ENCODE data around the gene LEMD1.

The LEMD1 gene

GRCh38 chr1:205376739-205377138 is 45.1 kb downstream of the LEMD1 start:
- H3K27me3 ChIP-seq (ENCODE audit: insufficient read depth, low read length), result no peaks in the 10 kb centered on the region
- no peaks in the 10 kb centered on the region for H3K79me1 ChIP-seq (ENCODE audit: low read length)
- no peak overlapping the region for H3K27ac ChIP-seq (ENCODE audit: low read depth, low read length)
- no peaks in the 10 kb centered on the region for H3K9me3 ChIP-seq (ENCODE audit: insufficient read depth, low read depth, low read length)
- H3K4me3 ChIP-seq (ENCODE audit: low read depth, low read length), result no peak overlapping the region
- no peak overlapping the region for H2AFZ ChIP-seq (ENCODE audit: insufficient read depth, low read length, poor library complexity)
- DNase-seq, result no peak
- H4K91ac ChIP-seq (ENCODE audit: low read depth, low read length), result no peak overlapping the region
- H3K9ac ChIP-seq (ENCODE audit: low read length), result no peak overlapping the region
- H2BK120ac ChIP-seq (ENCODE audit: insufficient read depth, low read length, poor library complexity), result no peak overlapping the region
- no peak overlapping the region for H3K14ac ChIP-seq (ENCODE audit: low read length)
- no peak overlapping the region for H2BK12ac ChIP-seq (ENCODE audit: low read length)
- H3K18ac ChIP-seq (ENCODE audit: low read length), result no peak overlapping the region
- H4K12ac ChIP-seq (ENCODE audit: low read depth, low read length), result no peak overlapping the region
- H3K79me2 ChIP-seq (ENCODE audit: control insufficient read depth, insufficient read depth, low read length, poor library complexity), result no peaks in the 10 kb centered on the region
- H2AK5ac ChIP-seq (ENCODE audit: low read length), result no peak overlapping the region
- H4K8ac ChIP-seq (ENCODE audit: low read depth, low read length), result no peak overlapping the region
- WGBS (ENCODE audit: extremely low coverage, insufficient coverage, insufficient read length), result no CpG with 5 or more reads among the region's 4 CpGs
- no peaks in the 10 kb centered on the region for H3K36me3 ChIP-seq (ENCODE audit: control insufficient read depth in 1 of 2, insufficient read depth in 2 of 2, low read length in 2 of 2)
- no peak overlapping the region for H3K23ac ChIP-seq (ENCODE audit: low read length)
- H3K4ac ChIP-seq (ENCODE audit: low read depth, low read length), result no peak overlapping the region
- no peak overlapping the region for H2BK5ac ChIP-seq (ENCODE audit: low read depth, low read length, poor library complexity)
- no peak overlapping the region for H3K4me2 ChIP-seq (ENCODE audit: low read length)
- peaks cover 4 to 13% of the 10 kb centered on the region in 2 experiments for H3K4me1 ChIP-seq (ENCODE audit: control insufficient read depth in 1 of 2, insufficient read depth in 2 of 2, low read length in 2 of 2)

GRCh38 chr1:205375835-205376545 is 45.9 kb downstream of the LEMD1 start:
- Histone ChIP-seq H2BK5ac (ENCODE audit: low read depth, low read length, poor library complexity) (no peak overlapping the region), H3K9ac (ENCODE audit: low read length) (no peak overlapping the region), H3K36me3 (ENCODE audit: control insufficient read depth in 1 of 2, insufficient read depth in 2 of 2, low read length in 2 of 2) (no peaks in the 10 kb centered on the region), H3K79me2 (ENCODE audit: control insufficient read depth, insufficient read depth, low read length, poor library complexity) (no peaks in the 10 kb centered on the region), H2BK12ac (ENCODE audit: low read length) (no peak overlapping the region), H2AK5ac (ENCODE audit: low read length) (no peak overlapping the region), H3K4me2 (ENCODE audit: low read length) (peak overlapping the region; percentile 48), H3K14ac (ENCODE audit: low read length) (no peak overlapping the region), H4K91ac (ENCODE audit: low read depth, low read length) (no peak overlapping the region), H3K23ac (ENCODE audit: low read length) (no peak overlapping the region), H2AFZ (ENCODE audit: insufficient read depth, low read length, poor library complexity) (no peak overlapping the region), H3K4me3 (ENCODE audit: low read depth, low read length) (no peak overlapping the region), H4K8ac (ENCODE audit: low read depth, low read length) (no peak overlapping the region), H3K79me1 (ENCODE audit: low read length) (no peaks in the 10 kb centered on the region), H3K9me3 (ENCODE audit: insufficient read depth, low read depth, low read length) (no peaks in the 10 kb centered on the region), H3K27ac (ENCODE audit: low read depth, low read length) (no peak overlapping the region), H4K12ac (ENCODE audit: low read depth, low read length) (no peak overlapping the region), H3K4ac (ENCODE audit: low read depth, low read length) (no peak overlapping the region), H3K18ac (ENCODE audit: low read length) (no peak overlapping the region), H2BK120ac (ENCODE audit: insufficient read depth, low read length, poor library complexity) (no peak overlapping the region), H3K27me3 (ENCODE audit: insufficient read depth, low read length) (no peaks in the 10 kb centered on the region), H3K4me1 (ENCODE audit: control insufficient read depth in 1 of 2, insufficient read depth in 2 of 2, low read length in 2 of 2) (peaks cover 4 to 13% of the 10 kb centered on the region in 2 experiments)
- whole genome bisulfite sequencing (ENCODE audit: extremely low coverage, insufficient coverage, insufficient read length), result no CpG with 5 or more reads among the region's 6 CpGs
- peak in 1 of 2 donors; percentile 36 for DNase-seq

DNA sequence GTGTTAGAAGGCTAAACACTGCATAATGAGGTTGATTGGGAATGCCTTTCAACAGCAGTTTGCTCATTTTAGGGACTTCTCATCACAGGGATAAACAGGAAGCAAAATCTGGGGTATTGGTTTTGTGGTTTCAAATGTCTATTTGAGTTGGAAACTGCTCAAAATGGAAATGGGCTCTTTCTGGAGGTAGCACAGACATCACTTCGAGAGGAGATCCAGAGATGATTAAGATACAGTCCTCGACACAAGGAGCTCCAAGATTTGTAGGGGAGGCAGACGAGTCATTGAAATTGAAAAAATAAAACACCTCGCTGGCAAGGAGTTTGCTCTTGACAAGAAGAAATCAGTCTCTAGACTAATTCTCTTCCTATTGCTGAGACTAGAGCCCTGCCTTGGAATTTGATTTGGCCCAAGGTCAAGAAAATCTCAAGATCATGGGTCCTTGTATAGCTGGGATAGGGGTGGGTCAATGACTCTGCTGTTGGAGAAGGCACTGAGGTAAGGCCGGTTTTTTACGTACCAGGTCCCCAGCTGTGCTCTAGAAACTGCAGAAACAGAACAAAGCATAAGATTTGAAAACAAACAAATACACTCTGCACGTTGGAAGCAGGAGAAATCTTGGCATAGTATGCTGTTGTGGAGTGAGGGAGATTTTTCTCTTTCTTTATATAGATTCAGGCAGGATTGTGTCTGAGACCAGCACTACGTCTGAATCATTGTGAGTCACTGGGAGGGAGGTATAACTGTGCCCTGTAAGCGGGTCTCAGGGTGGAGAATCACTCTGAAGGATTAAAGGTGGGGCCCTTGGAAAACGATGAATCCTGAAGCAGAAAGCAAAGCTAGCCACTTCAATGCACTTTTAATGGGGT is 47.4 kb downstream of the LEMD1 start:
- Histone ChIP-seq H3K79me1 (ENCODE audit: low read length) (no peaks in the 10 kb centered on the region), H3K4ac (ENCODE audit: low read depth, low read length) (no peak overlapping the region), H2BK12ac (ENCODE audit: low read length) (no peak overlapping the region), H3K23ac (ENCODE audit: low read length) (no peak overlapping the region), H3K27ac (ENCODE audit: low read depth, low read length) (no peak overlapping the region), H3K4me1 (ENCODE audit: control insufficient read depth in 1 of 2, insufficient read depth in 2 of 2, low read length in 2 of 2) (peaks cover 4 to 13% of the 10 kb centered on the region in 2 experiments), H3K4me3 (ENCODE audit: low read depth, low read length) (no peak overlapping the region), H4K91ac (ENCODE audit: low read depth, low read length) (no peak overlapping the region), H2BK5ac (ENCODE audit: low read depth, low read length, poor library complexity) (no peak overlapping the region), H4K8ac (ENCODE audit: low read depth, low read length) (no peak overlapping the region), H2AK5ac (ENCODE audit: low read length) (no peak overlapping the region), H3K36me3 (ENCODE audit: control insufficient read depth in 1 of 2, insufficient read depth in 2 of 2, low read length in 2 of 2) (no peaks in the 10 kb centered on the region), H3K18ac (ENCODE audit: low read length) (no peak overlapping the region), H3K9me3 (ENCODE audit: insufficient read depth, low read depth, low read length) (no peaks in the 10 kb centered on the region), H3K9ac (ENCODE audit: low read length) (no peak overlapping the region), H2BK120ac (ENCODE audit: insufficient read depth, low read length, poor library complexity) (no peak overlapping the region), H3K79me2 (ENCODE audit: control insufficient read depth, insufficient read depth, low read length, poor library complexity) (no peaks in the 10 kb centered on the region), H4K12ac (ENCODE audit: low read depth, low read length) (no peak overlapping the region), H2AFZ (ENCODE audit: insufficient read depth, low read length, poor library complexity) (no peak overlapping the region), H3K27me3 (ENCODE audit: insufficient read depth, low read length) (no peaks in the 10 kb centered on the region), H3K4me2 (ENCODE audit: low read length) (no peak overlapping the region), H3K14ac (ENCODE audit: low read length) (no peak overlapping the region)
- no peak for DNase-seq
- no CpG with 5 or more reads among the region's 10 CpGs for WGBS (ENCODE audit: extremely low coverage, insufficient coverage, insufficient read length)

GRCh38 chr1:205373798-205374175 is 48.1 kb downstream of the LEMD1 start:
- H3K4me2 ChIP-seq (ENCODE audit: low read length), result no peak overlapping the region
- H2AFZ ChIP-seq (ENCODE audit: insufficient read depth, low read length, poor library complexity), result no peak overlapping the region
- no peak overlapping the region for H3K27ac ChIP-seq (ENCODE audit: low read depth, low read length)
- no peak overlapping the region for H3K4me3 ChIP-seq (ENCODE audit: low read depth, low read length)
- no peaks in the 10 kb centered on the region for H3K36me3 ChIP-seq (ENCODE audit: control insufficient read depth in 1 of 2, insufficient read depth in 2 of 2, low read length in 2 of 2)
- H2BK12ac ChIP-seq (ENCODE audit: low read length), result no peak overlapping the region
- no peak overlapping the region for H4K91ac ChIP-seq (ENCODE audit: low read depth, low read length)
- DNase-seq, result no peak
- H4K12ac ChIP-seq (ENCODE audit: low read depth, low read length), result no peak overlapping the region
- no CpG with 5 or more reads among the region's 2 CpGs for WGBS (ENCODE audit: extremely low coverage, insufficient coverage, insufficient read length)
- no peak overlapping the region for H4K8ac ChIP-seq (ENCODE audit: low read depth, low read length)
- H3K18ac ChIP-seq (ENCODE audit: low read length), result no peak overlapping the region
- H3K27me3 ChIP-seq (ENCODE audit: insufficient read depth, low read length), result no peaks in the 10 kb centered on the region
- H3K79me1 ChIP-seq (ENCODE audit: low read length), result no peaks in the 10 kb centered on the region
- no peak overlapping the region for H2BK5ac ChIP-seq (ENCODE audit: low read depth, low read length, poor library complexity)
- H3K14ac ChIP-seq (ENCODE audit: low read length), result no peak overlapping the region
- peaks cover 4 to 13% of the 10 kb centered on the region in 2 experiments for H3K4me1 ChIP-seq (ENCODE audit: control insufficient read depth in 1 of 2, insufficient read depth in 2 of 2, low read length in 2 of 2)
- H2BK120ac ChIP-seq (ENCODE audit: insufficient read depth, low read length, poor library complexity), result no peak overlapping the region
- no peaks in the 10 kb centered on the region for H3K79me2 ChIP-seq (ENCODE audit: control insufficient read depth, insufficient read depth, low read length, poor library complexity)
- no peak overlapping the region for H3K9ac ChIP-seq (ENCODE audit: low read length)
- H3K4ac ChIP-seq (ENCODE audit: low read depth, low read length), result no peak overlapping the region
- no peak overlapping the region for H3K23ac ChIP-seq (ENCODE audit: low read length)
- no peak overlapping the region for H2AK5ac ChIP-seq (ENCODE audit: low read length)
- no peaks in the 10 kb centered on the region for H3K9me3 ChIP-seq (ENCODE audit: insufficient read depth, low read depth, low read length)

All from trophoblast cell (in vitro differentiated cells and primary cell).